GM11168 (cell line): ENCODE data around the gene ARHGAP28.
"Not testable (repeated sequence)": the region's sequence is repeated elsewhere in the genome, so short reads cannot be mapped to it uniquely, and the experiment has no call there.

Experiments used
- in situ Hi-C: fragments of 300-500 bp; cut with MboI; formaldehyde crosslinking; loops from one replicate; pipeline ENCODE4 v1.12.0; 2022; ENCODE audit warnings: low sequenced_read_pairs; ENCODE audit not compliant: unreplicated experiment

Gene ARHGAP28

DNA sequence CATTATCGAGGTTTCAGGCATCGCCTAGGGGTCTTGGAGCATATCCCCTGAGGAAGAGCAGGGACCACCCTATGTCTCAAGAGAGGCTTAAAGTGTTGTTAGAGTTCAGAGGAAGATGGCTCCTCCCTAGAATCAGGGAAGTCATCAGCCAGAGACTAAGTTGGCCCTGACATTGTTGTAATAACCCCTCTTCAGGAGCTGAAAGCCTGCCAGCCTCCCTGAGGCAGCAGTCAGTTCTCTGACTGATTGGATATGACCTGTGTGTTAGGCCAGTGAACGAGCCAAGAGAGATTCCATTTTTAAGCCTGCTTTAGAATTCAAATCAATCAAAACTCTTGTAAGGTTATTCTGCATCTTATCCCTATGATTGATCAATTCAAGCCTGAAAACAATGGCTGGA, 34.9 kb downstream of the ARHGAP28 start:
- in situ Hi-C loops = no loop called here

DNA sequence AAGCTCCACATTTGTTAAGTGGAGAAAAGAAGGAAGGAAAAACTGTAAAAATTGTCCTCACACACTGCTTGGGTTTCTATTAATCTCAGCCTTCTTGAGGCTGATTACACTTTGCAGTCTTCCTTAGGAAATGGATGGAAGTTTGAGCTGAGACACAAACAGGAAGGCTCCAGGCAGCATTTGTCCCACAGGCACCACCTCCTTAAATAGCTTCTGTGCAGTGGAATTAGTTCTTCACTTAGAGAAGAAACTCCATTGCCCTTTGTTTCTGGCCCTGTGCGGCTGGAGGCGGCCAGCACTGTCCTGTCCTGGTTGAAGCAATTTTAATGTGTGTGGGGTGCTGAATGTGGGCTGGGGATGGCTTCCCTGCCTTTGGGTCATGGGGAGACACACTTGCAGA, 44.3 kb downstream of the ARHGAP28 start:
- in situ Hi-C loops = no loop called here

GRCh38 chr18:6775237-6775636, 45.7 kb downstream of the ARHGAP28 start:
- in situ Hi-C loops = no loop called here

DNA sequence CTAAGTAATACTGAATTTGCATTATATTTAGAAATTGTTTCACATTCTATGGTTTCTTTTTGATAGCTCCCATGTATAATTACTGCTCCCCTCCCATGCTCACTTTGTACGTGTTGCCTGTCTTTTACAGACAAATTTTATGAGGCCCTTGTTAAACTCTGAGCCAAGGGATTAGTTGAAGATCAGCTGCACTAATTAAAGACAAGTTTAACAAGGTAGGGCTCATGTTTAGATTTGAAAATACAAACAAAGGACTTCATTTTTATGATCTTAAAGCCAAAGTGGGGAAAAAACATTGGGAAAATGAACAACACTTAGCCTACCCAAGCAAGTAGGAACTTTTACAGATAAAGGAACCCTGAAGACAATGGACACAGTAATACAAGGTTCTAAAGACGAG, 46.2 kb downstream of the ARHGAP28 start:
- in situ Hi-C loops = no loop called here

DNA sequence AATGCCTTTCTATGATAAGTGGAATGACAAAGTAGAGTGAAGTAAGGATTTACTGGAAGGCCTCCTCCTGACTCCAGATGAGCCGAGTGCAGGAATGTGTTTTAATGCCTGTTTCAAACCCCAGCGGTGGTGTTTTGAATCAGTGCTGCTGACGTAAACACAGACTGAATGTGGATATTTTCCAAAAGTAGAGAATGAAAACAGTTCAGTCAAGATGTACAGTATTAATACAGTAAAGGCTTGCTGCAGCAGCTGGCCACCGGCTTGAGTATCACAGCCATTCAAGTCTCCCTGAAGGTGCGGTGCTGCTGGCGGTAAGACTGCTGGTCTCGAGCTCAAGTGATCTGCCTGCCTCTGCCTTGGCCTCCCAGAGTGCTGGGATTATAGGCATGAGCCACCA, 46.7 kb downstream of the ARHGAP28 start:
- in situ Hi-C loops = no loop called here

- in situ Hi-C loops = no loop called here
These were observed 48.0 kb downstream of the ARHGAP28 start for GRCh38 chr18:6777509-6777908.

DNA sequence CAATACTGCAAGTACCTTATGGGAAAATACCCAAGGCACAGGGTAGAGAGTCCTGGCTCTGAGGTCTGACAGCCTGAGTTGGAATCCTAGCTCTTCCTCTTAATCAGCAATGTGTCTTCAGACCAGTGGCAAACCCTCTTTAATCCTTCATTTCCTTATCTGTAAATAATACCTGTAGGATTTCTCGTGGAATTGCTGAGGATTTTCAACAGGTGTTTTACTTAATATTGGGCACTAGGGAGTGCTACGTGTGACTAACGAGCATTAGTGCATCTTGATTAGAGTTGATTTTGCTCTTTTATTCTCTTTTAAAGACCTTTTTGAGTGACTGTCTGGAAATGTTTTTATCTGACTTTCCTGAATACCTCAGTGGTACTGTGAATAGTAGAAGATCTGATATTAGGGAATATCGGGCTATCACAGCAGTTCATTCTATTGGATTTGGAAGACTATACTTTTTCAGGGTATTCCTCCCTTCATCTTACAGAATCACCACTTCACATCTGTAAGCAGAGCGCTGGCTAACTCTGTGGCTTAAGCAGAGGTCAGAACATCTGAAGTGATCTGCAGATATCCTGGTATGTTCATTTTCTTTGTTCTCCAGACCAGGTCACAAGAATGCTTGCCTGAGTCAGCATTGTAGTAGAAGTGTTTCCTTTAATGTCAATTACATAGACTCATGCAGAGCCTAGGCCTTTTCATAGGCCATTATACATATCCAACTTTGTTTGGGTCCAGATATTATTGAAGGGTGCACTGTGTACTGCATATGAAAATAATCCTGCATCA, 49.1 kb downstream of the ARHGAP28 start:
- in situ Hi-C loops = no loop called here

GRCh38 chr18:6781142-6781714, 51.7 kb downstream of the ARHGAP28 start:
- in situ Hi-C loops = no loop called here

DNA sequence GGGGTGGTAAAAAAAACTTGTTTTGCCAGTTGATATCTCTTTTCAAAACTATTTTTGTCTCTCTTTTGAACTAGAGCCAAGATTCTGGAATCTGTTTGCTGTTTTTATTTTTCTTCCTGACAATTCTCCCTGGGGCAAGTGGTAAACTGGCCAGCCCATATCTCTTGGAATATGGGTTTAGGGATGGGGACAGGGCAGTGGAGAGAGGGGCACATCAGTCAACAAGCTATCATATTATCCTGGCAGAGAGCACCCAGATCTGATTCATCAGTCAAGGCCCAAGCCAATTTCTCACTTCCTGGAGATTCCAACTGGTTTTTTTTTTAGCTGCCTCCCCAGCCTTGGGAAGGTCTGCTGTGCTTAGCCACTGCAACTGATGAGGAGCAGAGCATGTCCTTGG, 52.3 kb downstream of the ARHGAP28 start:
- in situ Hi-C loops = no loop called here

- in situ Hi-C loops = no loop called here
These were observed 53.3 kb downstream of the ARHGAP28 start for GRCh38 chr18:6782861-6783260.

DNA sequence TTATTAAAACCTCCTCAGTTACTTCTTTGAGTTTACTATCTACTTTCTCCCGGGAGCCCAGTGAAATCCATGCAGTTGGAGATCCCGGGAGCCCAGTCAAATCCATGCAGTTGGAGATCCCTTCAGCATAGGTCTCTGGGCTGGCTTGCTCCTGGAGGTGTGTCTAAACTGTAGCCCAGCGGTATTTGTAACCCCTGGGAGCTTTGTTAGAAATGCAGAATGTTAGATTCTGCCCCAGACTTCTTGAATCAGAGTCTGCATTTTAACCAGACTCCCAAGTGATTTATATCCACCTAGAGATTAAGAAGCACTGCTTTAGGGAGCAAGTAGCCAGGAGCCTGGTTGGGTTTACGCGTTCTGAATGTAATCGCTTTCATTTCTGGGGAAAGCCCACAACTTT, 54.5 kb downstream of the ARHGAP28 start:
- in situ Hi-C loops = no loop called here

DNA sequence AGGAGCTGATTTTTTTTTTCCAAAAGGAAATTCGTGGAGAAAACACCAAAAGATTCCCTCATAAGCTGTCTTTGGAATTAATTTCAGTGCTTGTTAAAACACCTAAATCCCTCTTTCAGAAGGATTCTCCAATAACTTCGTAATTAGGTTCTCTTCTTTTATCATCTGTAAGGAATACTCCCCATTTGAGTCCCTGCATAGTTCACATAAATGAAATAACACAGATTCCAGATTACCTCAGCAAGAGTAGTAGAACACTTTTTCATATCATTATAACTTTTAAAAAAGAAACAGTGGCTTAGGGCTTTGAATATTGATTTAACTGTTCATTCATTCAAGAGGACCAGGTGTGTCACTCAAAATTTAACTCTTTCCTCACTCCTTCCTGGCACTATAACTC, 55.5 kb downstream of the ARHGAP28 start:
- in situ Hi-C loops = no loop called here

DNA sequence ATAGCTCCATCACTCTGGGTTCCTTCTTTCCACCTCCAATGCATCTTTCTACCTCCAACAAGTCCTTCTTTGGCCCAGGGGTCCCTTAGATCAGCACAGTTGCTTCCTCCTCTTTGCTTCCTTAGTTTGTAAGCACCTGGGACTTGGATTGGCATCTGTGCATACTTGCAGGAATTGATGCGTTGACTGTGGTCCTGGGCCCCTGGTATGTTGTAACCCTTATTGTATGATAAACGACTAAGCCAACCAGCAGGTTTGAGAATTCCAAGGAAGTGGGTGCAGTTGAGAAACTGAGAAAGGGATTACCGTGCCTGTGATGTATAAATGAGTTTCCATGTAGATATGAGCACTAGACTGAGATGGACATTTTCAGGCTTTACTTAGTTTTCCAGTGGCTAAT, 55.9 kb downstream of the ARHGAP28 start:
- in situ Hi-C loops = no loop called here

- in situ Hi-C loops = no loop called here
These were observed 62.9 kb downstream of the ARHGAP28 start for GRCh38 chr18:6792391-6792790.

- in situ Hi-C loops = no loop called here
These were observed 63.9 kb downstream of the ARHGAP28 start for GRCh38 chr18:6793455-6793854.

DNA sequence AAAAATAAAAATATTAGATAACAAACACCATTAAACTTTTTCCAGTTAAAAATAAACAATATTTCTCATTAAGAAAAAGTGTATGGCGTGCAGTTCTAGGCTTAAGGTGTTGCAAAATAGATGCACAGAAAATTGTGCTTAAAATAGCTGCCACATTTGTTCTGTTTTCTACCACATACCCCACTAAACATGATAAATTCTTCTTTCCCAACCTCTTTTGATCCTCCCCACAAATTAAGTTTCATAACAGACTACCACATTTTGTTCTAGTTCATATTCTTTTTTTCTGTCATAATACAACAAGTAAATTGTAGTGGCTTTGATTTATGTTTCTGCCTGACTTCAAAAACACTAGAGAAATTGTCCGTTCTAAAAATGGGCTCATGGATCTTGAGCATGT, 64.5 kb downstream of the ARHGAP28 start:
- in situ Hi-C loops = no loop called here

- in situ Hi-C loops = no loop called here
These were observed 65.8 kb downstream of the ARHGAP28 start for GRCh38 chr18:6795307-6795706.

GRCh38 chr18:6796511-6796910, 67.0 kb downstream of the ARHGAP28 start:
- in situ Hi-C loops = no loop called here

DNA sequence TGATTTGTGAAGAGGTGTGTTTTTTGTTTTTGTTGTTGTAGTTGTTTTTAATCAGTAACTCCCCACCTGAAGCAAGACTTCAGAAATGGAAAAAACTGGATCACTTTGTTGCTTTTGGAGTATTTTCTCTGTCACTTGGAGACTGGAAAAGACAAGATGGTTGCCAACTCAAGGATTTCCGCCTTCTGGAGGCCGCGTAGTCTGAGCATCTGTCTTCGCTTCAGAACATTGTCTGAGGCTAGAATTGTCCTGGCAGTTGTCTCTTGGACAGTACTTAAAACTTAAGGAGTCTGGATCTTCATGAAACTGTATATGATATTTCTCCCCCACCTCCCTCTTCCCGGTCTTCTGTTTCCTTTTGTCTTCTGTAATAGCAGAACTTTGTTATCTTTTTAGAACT, 67.7 kb downstream of the ARHGAP28 start:
- in situ Hi-C loops = no loop called here

DNA sequence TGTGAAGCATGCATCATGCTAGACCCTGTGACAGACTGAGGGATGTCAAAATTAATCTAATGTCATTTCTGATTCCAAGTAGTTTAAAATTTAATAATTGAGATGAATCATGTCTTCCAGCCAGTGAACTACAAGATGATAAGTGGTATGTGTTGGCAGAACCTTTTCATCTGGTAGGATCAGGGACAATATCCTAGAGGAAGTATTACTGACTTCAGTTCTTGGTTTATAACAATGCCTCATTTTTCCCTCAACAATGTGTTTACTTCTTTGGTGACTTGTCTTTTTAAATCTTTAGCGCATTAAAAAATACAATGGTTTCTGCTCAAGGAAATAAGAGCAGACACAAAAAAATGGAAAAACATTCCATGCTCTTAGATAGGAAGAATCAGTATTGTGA, 69.4 kb downstream of the ARHGAP28 start:
- in situ Hi-C loops = no loop called here

DNA sequence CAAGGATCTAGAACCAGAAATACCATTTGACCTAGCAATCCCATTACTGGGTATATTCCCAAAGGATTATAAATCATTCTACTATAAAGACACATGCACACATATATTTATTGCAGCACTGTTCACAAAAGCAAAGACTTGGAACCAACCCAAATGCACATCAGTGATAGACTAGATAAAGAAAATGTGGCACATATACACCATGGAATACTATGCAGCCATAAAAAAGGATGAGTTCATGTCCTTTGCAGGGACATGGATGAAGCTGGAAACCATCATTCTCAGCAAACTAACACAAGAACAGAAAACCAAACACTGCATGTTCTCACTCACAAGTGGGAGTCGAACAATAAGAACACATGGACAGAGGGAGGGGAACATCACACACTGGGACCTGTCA, 70.8 kb downstream of the ARHGAP28 start:
- in situ Hi-C loops = not testable (repeated sequence)
